ENCODE data around the gene ZNF20. TPM values are rescaled to one million over a fixed set of nuclear protein-coding genes. Genes with fewer than 3 reads are reported as not detected.

The ZNF20 gene
- total RNA-seq, 1 experiment from 2014 or later, result 5.8 TPM

DNA sequence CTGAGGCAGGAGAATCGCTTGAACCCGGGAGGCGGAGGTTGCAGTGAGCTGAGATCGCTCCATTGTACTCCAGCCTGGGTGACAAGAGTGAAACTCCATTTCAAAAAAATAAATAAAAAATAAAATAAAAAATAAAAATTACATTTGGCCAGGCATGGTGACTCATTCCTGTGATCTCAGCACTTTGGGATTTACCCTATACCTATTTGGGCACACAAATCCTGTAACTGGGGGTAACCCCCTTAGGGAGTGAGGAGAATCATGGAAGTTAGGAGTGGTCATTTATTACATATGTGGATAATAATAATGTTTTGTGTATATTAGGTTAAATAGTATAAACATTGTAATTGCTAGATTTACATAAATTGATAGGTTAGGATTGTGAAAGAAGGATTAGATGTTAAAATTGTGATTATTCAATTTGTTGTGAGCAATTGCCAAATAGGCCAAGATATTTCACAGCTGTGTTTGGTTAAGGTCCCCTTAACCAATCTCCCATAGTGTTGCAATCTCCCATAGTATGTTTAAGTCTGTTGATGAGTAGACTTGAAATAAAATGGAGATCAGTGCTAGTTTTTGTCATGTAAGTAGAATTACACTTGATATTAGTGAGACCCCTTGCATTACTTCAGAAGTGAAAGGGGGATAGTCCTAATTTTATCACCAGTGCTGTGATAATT is 44.9 kb downstream of the ZNF20 start:
- Histone ChIP-seq H3K36me3 (ENCODE audit: control insufficient read depth, insufficient read depth, low read length) (no peaks in the 10 kb centered on the region), H3K9me3 (no peaks in the 10 kb centered on the region), H3K4me3 (ENCODE audit: low read depth, low read length) (no peak overlapping the region), H3K27me3 (replicated peaks; ENCODE audit: control insufficient read depth, insufficient read depth, low read length) (no peaks in the 10 kb centered on the region), H3K4me1 (no peaks in the 10 kb centered on the region)
- H3K4me3 Mint-ChIP-seq (ENCODE audit: unreplicated experiment), result no peak overlapping the region
- POLR2A ChIA-PET, result no interaction called here
- no peaks in the 10 kb centered on the region for H3K27me3 Mint-ChIP-seq (ENCODE audit: insufficient read depth, unreplicated experiment)
- H3K36me3 Mint-ChIP-seq (ENCODE audit: insufficient read depth, unreplicated experiment), result peaks cover 4% of the 10 kb centered on the region
- H3K9me3 Mint-ChIP-seq (ENCODE audit: unreplicated experiment), result peaks cover 35% of the 10 kb centered on the region
- no peak overlapping the region for H3K27ac Mint-ChIP-seq (ENCODE audit: unreplicated experiment)
- intact Hi-C loops (cut with micrococcal nuclease; ENCODE audit: unreplicated experiment), result no loop called here
- TF ChIP-seq, protein P1, sequence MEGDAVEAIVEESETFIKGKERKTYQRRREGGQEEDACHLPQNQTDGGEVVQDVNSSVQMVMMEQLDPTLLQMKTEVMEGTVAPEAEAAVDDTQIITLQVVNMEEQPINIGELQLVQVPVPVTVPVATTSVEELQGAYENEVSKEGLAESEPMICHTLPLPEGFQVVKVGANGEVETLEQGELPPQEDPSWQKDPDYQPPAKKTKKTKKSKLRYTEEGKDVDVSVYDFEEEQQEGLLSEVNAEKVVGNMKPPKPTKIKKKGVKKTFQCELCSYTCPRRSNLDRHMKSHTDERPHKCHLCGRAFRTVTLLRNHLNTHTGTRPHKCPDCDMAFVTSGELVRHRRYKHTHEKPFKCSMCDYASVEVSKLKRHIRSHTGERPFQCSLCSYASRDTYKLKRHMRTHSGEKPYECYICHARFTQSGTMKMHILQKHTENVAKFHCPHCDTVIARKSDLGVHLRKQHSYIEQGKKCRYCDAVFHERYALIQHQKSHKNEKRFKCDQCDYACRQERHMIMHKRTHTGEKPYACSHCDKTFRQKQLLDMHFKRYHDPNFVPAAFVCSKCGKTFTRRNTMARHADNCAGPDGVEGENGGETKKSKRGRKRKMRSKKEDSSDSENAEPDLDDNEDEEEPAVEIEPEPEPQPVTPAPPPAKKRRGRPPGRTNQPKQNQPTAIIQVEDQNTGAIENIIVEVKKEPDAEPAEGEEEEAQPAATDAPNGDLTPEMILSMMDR (IDR thresholded peaks at IDR 0.05; ENCODE audit: insufficient read depth in 1 of 2, low read depth in 1 of 2, low read length in 1 of 2, severe bottlenecking in 1 of 2, unreplicated experiment in 1 of 2), result no peak
- no peak for DNase-seq
- no peaks in the 10 kb centered on the region for H3K4me1 Mint-ChIP-seq (ENCODE audit: low read depth, unreplicated experiment)
- CTCF ChIA-PET, result no interaction called here
- BruUV-seq (replicated peaks), result no TSS peak

DNA sequence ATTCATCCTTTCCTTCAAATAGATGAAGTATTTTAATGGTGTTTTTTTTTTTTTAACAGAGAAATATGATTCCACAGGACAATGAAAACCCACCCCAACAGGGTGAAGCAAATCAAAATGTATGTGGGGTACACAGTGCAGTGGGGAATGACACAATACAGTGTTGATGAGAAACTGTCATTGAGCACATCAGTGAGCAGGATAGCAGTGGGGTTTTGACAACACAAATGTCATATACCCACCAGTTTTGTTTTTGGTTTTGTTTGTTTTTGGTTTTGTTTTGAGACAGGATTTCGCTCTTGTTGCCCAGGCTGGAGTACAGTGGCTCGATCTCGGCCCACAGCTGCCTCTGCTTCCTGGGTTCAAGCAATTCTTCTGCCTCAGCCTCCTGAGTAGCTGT is 46.4 kb downstream of the ZNF20 start:
- Mint-ChIP-seq H3K36me3 (ENCODE audit: insufficient read depth, unreplicated experiment) (peaks cover 4% of the 10 kb centered on the region), H3K4me3 (ENCODE audit: unreplicated experiment) (no peak overlapping the region), H3K4me1 (ENCODE audit: low read depth, unreplicated experiment) (no peaks in the 10 kb centered on the region), H3K9me3 (ENCODE audit: unreplicated experiment) (peaks cover 39% of the 10 kb centered on the region), H3K27ac (ENCODE audit: unreplicated experiment) (no peak overlapping the region), H3K27me3 (ENCODE audit: insufficient read depth, unreplicated experiment) (no peaks in the 10 kb centered on the region)
- no peak overlapping the region for H3K4me3 ChIP-seq (ENCODE audit: low read depth, low read length)
- ChIA-PET CTCF (no interaction called here), POLR2A (no interaction called here)
- no peak for DNase-seq
- H3K27me3 ChIP-seq (replicated peaks; ENCODE audit: control insufficient read depth, insufficient read depth, low read length), result no peaks in the 10 kb centered on the region
- H3K36me3 ChIP-seq (ENCODE audit: control insufficient read depth, insufficient read depth, low read length), result no peaks in the 10 kb centered on the region
- intact Hi-C loops (cut with micrococcal nuclease; ENCODE audit: unreplicated experiment), result no loop called here
- H3K4me1 ChIP-seq, result no peaks in the 10 kb centered on the region
- TF ChIP-seq, protein P1 (IDR thresholded peaks at IDR 0.05; ENCODE audit: insufficient read depth in 1 of 2, low read depth in 1 of 2, low read length in 1 of 2, severe bottlenecking in 1 of 2, unreplicated experiment in 1 of 2), result no peak
- no peaks in the 10 kb centered on the region for H3K9me3 ChIP-seq
- BruUV-seq (replicated peaks), result no TSS peak

DNA sequence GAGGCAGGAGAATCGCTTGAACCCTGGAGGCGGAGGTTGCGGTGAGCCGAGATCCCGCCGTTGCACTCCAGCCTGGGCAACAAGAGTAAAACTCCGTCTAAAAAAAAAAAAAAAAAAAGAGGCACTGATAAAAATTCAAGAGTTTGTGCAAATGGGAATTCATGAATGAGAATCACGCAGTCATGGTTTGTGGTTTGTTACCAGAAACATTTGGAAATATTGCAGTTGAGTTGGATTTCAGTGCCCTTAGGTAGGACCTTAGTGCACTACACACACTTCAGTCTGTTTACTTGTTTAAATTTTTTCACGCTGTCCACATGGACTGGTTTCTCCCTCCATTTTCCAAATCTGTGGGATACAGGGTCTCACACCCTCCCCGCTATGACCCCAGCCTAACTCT is 47.2 kb downstream of the ZNF20 start:
- intact Hi-C loops (cut with micrococcal nuclease; ENCODE audit: unreplicated experiment), result no loop called here
- no peak overlapping the region for H3K27ac Mint-ChIP-seq (ENCODE audit: unreplicated experiment)
- no peak for DNase-seq
- H3K36me3 Mint-ChIP-seq (ENCODE audit: insufficient read depth, unreplicated experiment), result peaks cover 4% of the 10 kb centered on the region
- H3K27me3 Mint-ChIP-seq (ENCODE audit: insufficient read depth, unreplicated experiment), result no peaks in the 10 kb centered on the region
- no peak overlapping the region for H3K4me3 Mint-ChIP-seq (ENCODE audit: unreplicated experiment)
- POLR2A ChIA-PET, result no interaction called here
- no peaks in the 10 kb centered on the region for H3K36me3 ChIP-seq (ENCODE audit: control insufficient read depth, insufficient read depth, low read length)
- no peaks in the 10 kb centered on the region for H3K9me3 ChIP-seq
- H3K9me3 Mint-ChIP-seq (ENCODE audit: unreplicated experiment), result peaks cover 41% of the 10 kb centered on the region
- CTCF ChIA-PET, result no interaction called here
- BruUV-seq (replicated peaks), result no TSS peak
- H3K4me3 ChIP-seq (ENCODE audit: low read depth, low read length), result no peak overlapping the region
- TF ChIP-seq, protein P1 (IDR thresholded peaks at IDR 0.05; ENCODE audit: insufficient read depth in 1 of 2, low read depth in 1 of 2, low read length in 1 of 2, severe bottlenecking in 1 of 2, unreplicated experiment in 1 of 2), result no peak
- H3K4me1 Mint-ChIP-seq (ENCODE audit: low read depth, unreplicated experiment), result no peaks in the 10 kb centered on the region
- H3K27me3 ChIP-seq (replicated peaks; ENCODE audit: control insufficient read depth, insufficient read depth, low read length), result no peaks in the 10 kb centered on the region
- H3K4me1 ChIP-seq, result no peaks in the 10 kb centered on the region

All from Caco-2 (cell line).